Measurements from ENCODE around the gene TTLL7. TPM values are rescaled to one million over a fixed set of nuclear protein-coding genes. Genes with fewer than 3 reads are reported as not detected.
A peak's percentile ranks its signal among the peaks of the same experiment; 100 is the strongest.

TTLL7 gene
- total RNA-seq, 1 donor from 2014 or later = 22.6 TPM

DNA sequence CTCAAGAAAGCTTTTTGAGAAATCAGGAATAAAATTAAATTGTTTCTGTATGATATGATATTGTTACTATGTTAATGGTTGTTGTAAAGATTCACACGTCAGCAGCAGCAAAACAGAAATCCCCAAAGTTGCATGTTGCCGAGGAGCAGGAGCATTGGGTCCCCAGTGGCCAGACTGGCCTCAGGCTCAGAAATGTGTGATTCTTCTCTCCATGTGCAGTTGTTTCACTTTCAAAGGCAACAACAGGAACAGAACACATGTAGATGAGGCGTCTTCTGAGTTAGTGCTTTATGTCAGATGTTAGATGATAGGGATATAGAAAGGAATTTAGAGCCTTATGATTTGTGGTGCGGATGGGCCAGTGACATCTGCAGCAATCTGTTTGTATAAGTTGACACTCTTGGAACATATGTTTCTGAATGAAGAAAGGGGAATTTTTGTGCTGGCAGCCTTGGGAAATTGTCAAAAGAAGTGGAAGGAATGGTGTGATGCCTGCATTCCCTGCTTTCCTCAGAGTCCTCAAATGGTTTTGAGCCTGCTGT is 2.1 kb upstream of the TTLL7 start:
- TF ChIP-seq, protein P1, sequence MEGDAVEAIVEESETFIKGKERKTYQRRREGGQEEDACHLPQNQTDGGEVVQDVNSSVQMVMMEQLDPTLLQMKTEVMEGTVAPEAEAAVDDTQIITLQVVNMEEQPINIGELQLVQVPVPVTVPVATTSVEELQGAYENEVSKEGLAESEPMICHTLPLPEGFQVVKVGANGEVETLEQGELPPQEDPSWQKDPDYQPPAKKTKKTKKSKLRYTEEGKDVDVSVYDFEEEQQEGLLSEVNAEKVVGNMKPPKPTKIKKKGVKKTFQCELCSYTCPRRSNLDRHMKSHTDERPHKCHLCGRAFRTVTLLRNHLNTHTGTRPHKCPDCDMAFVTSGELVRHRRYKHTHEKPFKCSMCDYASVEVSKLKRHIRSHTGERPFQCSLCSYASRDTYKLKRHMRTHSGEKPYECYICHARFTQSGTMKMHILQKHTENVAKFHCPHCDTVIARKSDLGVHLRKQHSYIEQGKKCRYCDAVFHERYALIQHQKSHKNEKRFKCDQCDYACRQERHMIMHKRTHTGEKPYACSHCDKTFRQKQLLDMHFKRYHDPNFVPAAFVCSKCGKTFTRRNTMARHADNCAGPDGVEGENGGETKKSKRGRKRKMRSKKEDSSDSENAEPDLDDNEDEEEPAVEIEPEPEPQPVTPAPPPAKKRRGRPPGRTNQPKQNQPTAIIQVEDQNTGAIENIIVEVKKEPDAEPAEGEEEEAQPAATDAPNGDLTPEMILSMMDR (IDR thresholded peaks at IDR 0.05) = no peak
- Mint-ChIP-seq H3K27me3 (ENCODE audit: low read depth) (no peaks in the 10 kb centered on the region), H3K36me3 (ENCODE audit: low read depth) (no peaks in the 10 kb centered on the region), H3K4me3 (ENCODE audit: unreplicated experiment) (no peak overlapping the region), H3K27ac (ENCODE audit: unreplicated experiment) (no peak overlapping the region), H3K9me3 (ENCODE audit: low read depth) (no peaks in the 10 kb centered on the region), H3K4me1 (ENCODE audit: low read depth) (peaks cover 28% of the 10 kb centered on the region)
- no peak for DNase-seq (ENCODE audit: low spot score)

DNA sequence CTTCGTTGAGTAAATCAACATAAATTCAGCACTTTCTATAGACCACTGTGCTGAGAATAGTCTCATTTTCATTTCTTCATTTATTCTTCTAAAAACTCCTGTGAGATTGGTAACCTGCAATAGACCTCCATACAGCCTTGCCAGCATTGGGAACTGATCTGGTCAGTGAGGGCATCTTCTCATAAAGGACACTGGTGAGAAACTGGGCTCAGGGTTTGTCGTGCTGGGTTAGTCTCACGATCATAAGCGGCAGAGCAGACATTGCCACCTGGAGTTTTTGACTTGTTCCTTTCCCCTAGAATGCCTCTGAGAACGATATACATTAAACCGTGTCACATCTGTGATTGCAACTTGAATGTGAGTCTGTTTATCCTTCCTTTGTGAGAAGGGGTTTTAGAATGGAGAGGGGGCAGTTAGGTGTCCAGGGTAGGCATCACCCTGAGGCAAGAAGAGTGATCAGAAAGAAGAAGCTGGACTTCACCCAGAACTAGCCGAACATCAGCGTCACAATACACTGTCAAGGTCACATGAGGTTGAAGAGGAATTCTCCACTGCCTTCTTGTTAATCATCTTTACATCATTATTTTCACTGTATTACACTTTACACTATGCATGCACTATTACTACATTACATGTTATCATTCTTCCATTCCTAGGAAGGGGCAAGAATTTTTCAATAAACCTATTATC is 1.4 kb upstream of the TTLL7 start:
- H3K27ac Mint-ChIP-seq (ENCODE audit: unreplicated experiment) = no peak overlapping the region

DNA sequence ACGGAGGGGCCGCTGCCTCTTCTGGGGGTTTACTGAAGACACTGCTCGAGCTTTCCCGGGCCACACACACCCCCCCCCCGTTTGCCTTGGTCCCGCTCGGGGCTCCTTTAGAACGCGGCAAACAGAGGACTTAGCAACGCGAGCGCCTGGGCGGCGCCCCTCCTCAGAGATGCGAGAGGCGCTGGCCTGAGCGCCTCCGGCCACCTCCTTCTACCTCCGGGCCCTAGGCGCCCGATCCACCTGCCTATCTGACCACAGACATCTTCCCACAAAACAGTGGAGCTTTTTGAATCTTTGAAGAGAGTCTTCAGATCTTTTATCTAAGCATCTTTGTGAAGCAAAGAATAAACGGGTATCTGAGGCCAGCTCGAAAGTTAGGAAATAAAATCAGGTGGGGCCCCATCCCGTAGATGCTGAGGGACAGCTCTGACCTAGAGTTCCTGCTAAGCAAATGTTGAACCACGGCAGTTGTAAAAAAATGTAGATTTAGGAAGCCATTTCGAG is 436 bp upstream of the TTLL7 start:
- TF ChIP-seq, protein P1 (IDR thresholded peaks at IDR 0.05) = no peak
- Mint-ChIP-seq H3K27ac (ENCODE audit: unreplicated experiment) (peak overlapping the region; percentile 86), H3K4me1 (ENCODE audit: low read depth) (peaks cover 28% of the 10 kb centered on the region), H3K9me3 (ENCODE audit: low read depth) (no peaks in the 10 kb centered on the region), H3K27me3 (ENCODE audit: low read depth) (no peaks in the 10 kb centered on the region), H3K36me3 (ENCODE audit: low read depth) (no peaks in the 10 kb centered on the region), H3K4me3 (ENCODE audit: unreplicated experiment) (peak overlapping the region; percentile 86)
- no peak for DNase-seq (ENCODE audit: low spot score)

More for the DNA sequence above, 1.4 kb upstream of the TTLL7 start:
- TF ChIP-seq, protein P1 (IDR thresholded peaks at IDR 0.05) = no peak
- Mint-ChIP-seq H3K9me3 (ENCODE audit: low read depth) (no peaks in the 10 kb centered on the region), H3K4me3 (ENCODE audit: unreplicated experiment) (peak overlapping the region; percentile 13), H3K4me1 (ENCODE audit: low read depth) (peaks cover 28% of the 10 kb centered on the region), H3K36me3 (ENCODE audit: low read depth) (no peaks in the 10 kb centered on the region), H3K27me3 (ENCODE audit: low read depth) (no peaks in the 10 kb centered on the region)
- no peak for DNase-seq (ENCODE audit: low spot score)

DNA sequence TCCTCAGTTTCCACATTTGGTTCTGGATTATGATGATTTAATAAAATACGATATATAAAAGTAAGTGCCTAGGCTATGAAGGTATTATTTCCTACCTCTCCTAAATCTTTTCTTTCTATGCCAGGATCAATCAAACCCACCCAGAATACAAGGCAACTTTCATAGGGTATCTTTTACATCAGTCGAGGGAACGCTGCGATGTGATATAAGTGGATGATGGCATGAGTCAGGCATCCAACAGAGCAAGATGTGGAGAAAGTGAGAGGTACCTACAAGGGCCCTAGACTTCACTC is 781 bp downstream of the TTLL7 start:
- Mint-ChIP-seq H3K4me1 (ENCODE audit: low read depth) (peaks cover 28% of the 10 kb centered on the region), H3K9me3 (ENCODE audit: low read depth) (no peaks in the 10 kb centered on the region), H3K27me3 (ENCODE audit: low read depth) (no peaks in the 10 kb centered on the region), H3K36me3 (ENCODE audit: low read depth) (no peaks in the 10 kb centered on the region), H3K27ac (ENCODE audit: unreplicated experiment) (peak overlapping the region; percentile 63), H3K4me3 (ENCODE audit: unreplicated experiment) (peak overlapping the region; percentile 86)
- TF ChIP-seq, protein P1 (IDR thresholded peaks at IDR 0.05) = no peak
- DNase-seq (ENCODE audit: low spot score) = no peak

DNA sequence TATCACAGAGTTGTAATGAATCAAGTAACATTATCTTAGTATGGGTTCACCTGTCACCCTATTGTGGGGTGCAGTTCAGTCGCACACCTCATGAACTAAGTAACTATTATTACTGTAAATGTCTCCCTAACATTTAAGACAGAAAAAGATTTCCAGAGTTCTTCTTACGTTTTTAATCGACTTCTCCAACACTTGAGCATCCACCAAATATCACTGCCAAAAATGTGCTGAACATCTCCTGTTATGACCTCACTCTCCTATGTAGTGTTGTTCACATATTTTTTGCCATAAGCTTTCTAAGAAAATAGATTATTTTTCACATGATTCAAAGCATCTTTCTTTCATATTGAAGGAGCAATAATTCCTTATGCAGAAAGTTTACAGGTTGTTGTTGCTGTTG is 1.3 kb downstream of the TTLL7 start:
- Mint-ChIP-seq H3K4me1 (ENCODE audit: low read depth) (peaks cover 28% of the 10 kb centered on the region), H3K36me3 (ENCODE audit: low read depth) (no peaks in the 10 kb centered on the region), H3K4me3 (ENCODE audit: unreplicated experiment) (no peak overlapping the region), H3K27me3 (ENCODE audit: low read depth) (no peaks in the 10 kb centered on the region), H3K27ac (ENCODE audit: unreplicated experiment) (peak overlapping the region; percentile 3), H3K9me3 (ENCODE audit: low read depth) (no peaks in the 10 kb centered on the region)
- DNase-seq (ENCODE audit: low spot score) = no peak
- TF ChIP-seq, protein P1 (IDR thresholded peaks at IDR 0.05) = no peak
